ENCODE measurements around the gene GJC2. TPM values are rescaled to one million over a fixed set of nuclear protein-coding genes. Genes with fewer than 3 reads are reported as not detected.
"Not testable (repeated sequence)": the region's sequence is repeated elsewhere in the genome, so short reads cannot be mapped to it uniquely, and the experiment has no call there.

GJC2 gene
- total RNA-seq, 1 donor from 2014 or later = 1.9 TPM

GRCh38 chr1:228188249-228188648, 38.5 kb downstream of the GJC2 start:
- DNase-seq (ENCODE audit: low spot score) = not testable (repeated sequence)

- DNase-seq (ENCODE audit: low spot score) = no peak
Measured at GRCh38 chr1:228190182-228190581, 40.5 kb downstream of the GJC2 start.

- DNase-seq (ENCODE audit: low spot score) = no peak
Measured at GRCh38 chr1:228190778-228191177, 41.0 kb downstream of the GJC2 start.

- no peak for DNase-seq (ENCODE audit: low spot score)
Measured at GRCh38 chr1:228194436-228194835, 44.7 kb downstream of the GJC2 start.

GRCh38 chr1:228194921-228195812, 45.4 kb downstream of the GJC2 start:
- DNase-seq (ENCODE audit: low spot score) = no peak

GRCh38 chr1:228197555-228198147, 47.9 kb downstream of the GJC2 start:
- no peak for DNase-seq (ENCODE audit: low spot score)

- DNase-seq (ENCODE audit: low spot score) = no peak
Measured at GRCh38 chr1:228198977-228199590, 49.4 kb downstream of the GJC2 start.

- no peak for DNase-seq (ENCODE audit: low spot score)
Measured at GRCh38 chr1:228204958-228205357, 55.2 kb downstream of the GJC2 start.

- DNase-seq (ENCODE audit: low spot score) = no peak
Measured at GRCh38 chr1:228205526-228206436, 56.1 kb downstream of the GJC2 start.

GRCh38 chr1:228206582-228207351, 57.0 kb downstream of the GJC2 start:
- no peak for DNase-seq (ENCODE audit: low spot score)

GRCh38 chr1:228207381-228207810, 57.7 kb downstream of the GJC2 start:
- no peak for DNase-seq (ENCODE audit: low spot score)

GRCh38 chr1:228207851-228208821, 58.4 kb downstream of the GJC2 start, which contains the start of gene OBSCN:
TSS of gene OBSCN (plus strand) at chr1:228208044. CDS start at chr1:228211784, 3,740 bp downstream.
- no peak for DNase-seq (ENCODE audit: low spot score)

GRCh38 chr1:228208831-228209551, 59.3 kb downstream of the GJC2 start:
- DNase-seq (ENCODE audit: low spot score) = no peak

Other genes starting within 250 kb of the GJC2 start
- gene WNT9A, start 202.0 kb upstream of the GJC2 start, total RNA-seq (ENCODE audit: insufficient read depth, low replicate concordance) = 8.7 TPM
- gene WNT3A, start 142.9 kb upstream of the GJC2 start, total RNA-seq (ENCODE audit: insufficient read depth, low replicate concordance) = not detected
- gene ARF1, start 67.2 kb upstream of the GJC2 start, total RNA-seq (ENCODE audit: insufficient read depth, low replicate concordance) = 159 TPM
- gene C1orf35, start 46.6 kb upstream of the GJC2 start, total RNA-seq (ENCODE audit: insufficient read depth, low replicate concordance) = 10.4 TPM
- 46.0 TPM for gene MRPL55, start 40.6 kb upstream of the GJC2 start, total RNA-seq (ENCODE audit: insufficient read depth, low replicate concordance)
- gene GUK1, start 9.7 kb upstream of the GJC2 start, total RNA-seq (ENCODE audit: insufficient read depth, low replicate concordance) = 239 TPM
- gene IBA57, start 15.9 kb downstream of the GJC2 start, total RNA-seq (ENCODE audit: insufficient read depth, low replicate concordance) = 5.1 TPM
- 23.1 TPM for gene OBSCN, start 58.1 kb downstream of the GJC2 start, total RNA-seq (ENCODE audit: insufficient read depth, low replicate concordance)

Data from umbilical cord (tissue), 2 donors.